Measurements from ENCODE around the gene CCN6. TPM values are rescaled to one million over a fixed set of nuclear protein-coding genes. Genes with fewer than 3 reads are reported as not detected.

CCN6 gene
- total and polyA plus RNA-seq, 12 donors, result not detected

- ATAC-seq, result no peak
Observed at GRCh38 chr6:112017760-112018537, 36.0 kb upstream of the CCN6 start.

GRCh38 chr6:112018619-112019416 lies 35.1 kb upstream of the CCN6 start:
- H3K27me3 ChIP-seq, result no peaks in the 10 kb centered on the region
- no peak for TF ChIP-seq CTCF (IDR thresholded peaks at IDR 0.05)
- 38 to 52% methylated on average over 12 of the region's 12 CpGs for WGBS, 2 donors
- H3K27ac ChIP-seq, result peak overlapping the region in 7 of 10 donors; percentile 14 to 67 (median 58)
- peak; percentile 75 to 91 (median 84) for ATAC-seq
- peaks cover 0 to 5% (median 0%) of the 10 kb centered on the region in 11 donors for H3K9me3 ChIP-seq
- peaks cover 11 to 63% (median 51%) of the 10 kb centered on the region in 9 donors for H3K4me1 ChIP-seq
- intact Hi-C loops (cut with DNase I), result no loop called here
- no peak overlapping the region for H3K4me3 ChIP-seq
- H3K36me3 ChIP-seq, result no peaks in the 10 kb centered on the region
- peak; percentile 41 to 86 for DNase-seq

More at GRCh38 chr6:112017760-112018537, 36.0 kb upstream of the CCN6 start:
- no peak for DNase-seq
- Histone ChIP-seq H3K9me3 (no peaks in the 10 kb centered on the region), H3K4me3 (no peak overlapping the region), H3K27me3 (no peaks in the 10 kb centered on the region), H3K4me1 (peaks cover 11 to 67% (median 51%) of the 10 kb centered on the region in 9 donors), H3K36me3 (no peaks in the 10 kb centered on the region), H3K27ac (peak overlapping the region in 5 of 10 donors; percentile 8 to 63 (median 48))
- WGBS, 2 donors, result 61 to 69% methylated on average over 7 of the region's 7 CpGs
- intact Hi-C loops (cut with DNase I), result no loop called here
- no peak for TF ChIP-seq CTCF (IDR thresholded peaks at IDR 0.05)

GRCh38 chr6:112019589-112019988 lies 34.3 kb upstream of the CCN6 start:
- peaks cover 5 to 55% (median 43%) of the 10 kb centered on the region in 9 donors for H3K4me1 ChIP-seq
- no peaks in the 10 kb centered on the region for H3K36me3 ChIP-seq
- no peak for DNase-seq
- H3K9me3 ChIP-seq, result peaks cover 0 to 10% (median 0%) of the 10 kb centered on the region in 11 donors
- no peaks in the 10 kb centered on the region for H3K27me3 ChIP-seq
- intact Hi-C loops (cut with DNase I), result no loop called here
- H3K27ac ChIP-seq, result peak overlapping the region in 8 of 10 donors; percentile 5 to 67 (median 53)
- no peak overlapping the region for H3K4me3 ChIP-seq
- no peak for ATAC-seq
- no peak for TF ChIP-seq CTCF (IDR thresholded peaks at IDR 0.05)
- WGBS, 2 donors, result 49 to 54% methylated on average over 1 of the region's 1 CpG

- intact Hi-C loops (cut with DNase I), result no loop called here
- Histone ChIP-seq H3K9me3 (peaks cover 0 to 10% (median 0%) of the 10 kb centered on the region in 11 donors), H3K4me1 (peaks cover 0 to 33% (median 22%) of the 10 kb centered on the region in 9 donors), H3K36me3 (no peaks in the 10 kb centered on the region), H3K4me3 (no peak overlapping the region), H3K27ac (no peak overlapping the region), H3K27me3 (no peaks in the 10 kb centered on the region)
- WGBS, 2 donors, result 76 to 78% methylated on average over 6 of the region's 6 CpGs
- DNase-seq, result no peak
- ATAC-seq, result no peak
- no peak for TF ChIP-seq CTCF (IDR thresholded peaks at IDR 0.05)
Observed at GRCh38 chr6:112021691-112022310, 32.1 kb upstream of the CCN6 start.

Data from heart right ventricle (tissue), 16 donors.